Liver (tissue), 3 donors: ENCODE measurements around the gene MCTP1.

Experiments
- ATF3 ChIP-seq: IDR thresholded peaks from 2 replicates; pipeline ENCODE4 v1.6.1; 2016; ENCODE audit warnings: antibody characterized with exemption
- CTCF ChIP-seq: fragments of 150-350 bp; IDR thresholded peaks from 2 replicates; pipeline ENCODE4 v1.5.1; 2017; ENCODE audit warnings: improper control_type of control experiment, low read depth, low read length; ENCODE audit not compliant: missing input control
- FOXA1 ChIP-seq: IDR thresholded peaks from 2 replicates; pipeline ENCODE4 v1.6.1; 2016; ENCODE audit warnings: antibody characterized with exemption
- GABPA ChIP-seq, 2 donors: IDR thresholded peaks in 1 of 2; conservative IDR thresholded peaks in 1 of 2; 2 replicates each; pipeline ENCODE4 v1.6.1; 2016; ENCODE audit warnings: antibody characterized with exemption in 2 of 2, mild to moderate bottlenecking in 1 of 2, moderate library complexity in 1 of 2
- HNF4A ChIP-seq, 2 donors: conservative IDR thresholded peaks; 2 replicates each; pipeline ENCODE4 v1.6.1; 2016; ENCODE audit warnings: antibody characterized with exemption in 2 of 2, mild to moderate bottlenecking in 2 of 2
- HNF4G ChIP-seq: IDR thresholded peaks from 2 replicates; pipeline ENCODE4 v1.6.1; 2016; ENCODE audit warnings: antibody characterized with exemption
- MAX ChIP-seq: IDR thresholded peaks from 2 replicates; pipeline ENCODE4 v1.6.1; 2016; ENCODE audit warnings: antibody characterized with exemption
- RAD21 ChIP-seq, 2 donors: IDR thresholded peaks; 2 replicates each; pipeline ENCODE4 v1.6.1; 2016; ENCODE audit warnings: antibody characterized with exemption in 2 of 2, mild to moderate bottlenecking in 2 of 2
- REST ChIP-seq: IDR thresholded peaks from 2 replicates; pipeline ENCODE4 v1.6.1; 2016; ENCODE audit warnings: antibody characterized with exemption, mild to moderate bottlenecking
- RXRA ChIP-seq, 2 donors: IDR thresholded peaks; 2 replicates each; pipeline ENCODE4 v1.6.1; 2017 to 2018; ENCODE audit warnings: antibody characterized with exemption in 2 of 2, mild to moderate bottlenecking in 1 of 2
- SP1 ChIP-seq: IDR thresholded peaks from 2 replicates; pipeline ENCODE4 v1.6.1; 2018; ENCODE audit warnings: antibody characterized with exemption, mild to moderate bottlenecking
- YY1 ChIP-seq: IDR thresholded peaks from 2 replicates; pipeline ENCODE4 v1.6.1; 2016; ENCODE audit warnings: antibody characterized with exemption, mild to moderate bottlenecking
- donor health status: healthy.
- donor health status: healthy.

- TF ChIP-seq CTCF: no peak
- no peak for TF ChIP-seq YY1
- no peak for TF ChIP-seq RXRA (IDR thresholded peaks at IDR 0.05)
- no peak for TF ChIP-seq GABPA (IDR thresholded peaks at IDR 0.05 in 1 of 2, conservative IDR thresholded peaks at IDR 0.05 in 1 of 2)
- no peak for TF ChIP-seq REST
- no peak for TF ChIP-seq SP1
- no peak for TF ChIP-seq ATF3
- TF ChIP-seq HNF4A (conservative IDR thresholded peaks at IDR 0.05): no peak
- no peak for TF ChIP-seq RAD21 (IDR thresholded peaks at IDR 0.05)
- TF ChIP-seq FOXA1: no peak
- no peak for TF ChIP-seq MAX
- TF ChIP-seq HNF4G: no peak
These were observed 241.7 kb downstream of the MCTP1 start for GRCh38 chr5:95043234-95043633.
